Epithelial cell of esophagus (primary cell): ENCODE data around the gene KCNMA1.

Experiments
- DNase-seq: peaks from one replicate; pipeline ENCODE4 v3.0.0; 2010; ENCODE audit warnings: low read depth
- H3K4me3 ChIP-seq: 2 replicates; pipeline ENCODE4 v1.5.1; 2011; ENCODE audit warnings: mild to moderate bottlenecking, low read length, control low read depth
- TF ChIP-seq, protein P1 (sequence below): IDR thresholded peaks from 2 replicates; pipeline ENCODE4 v1.5.1; 2011; ENCODE audit warnings: low read depth, mild to moderate bottlenecking, low read length, control low read depth, inconsistent platforms; ENCODE audit not compliant: insufficient read depth; ENCODE audit errors: missing control alignments

The KCNMA1 gene

GRCh38 chr10:76916536-76916935 lies 721.1 kb downstream of the KCNMA1 start:
- TF ChIP-seq, protein P1, sequence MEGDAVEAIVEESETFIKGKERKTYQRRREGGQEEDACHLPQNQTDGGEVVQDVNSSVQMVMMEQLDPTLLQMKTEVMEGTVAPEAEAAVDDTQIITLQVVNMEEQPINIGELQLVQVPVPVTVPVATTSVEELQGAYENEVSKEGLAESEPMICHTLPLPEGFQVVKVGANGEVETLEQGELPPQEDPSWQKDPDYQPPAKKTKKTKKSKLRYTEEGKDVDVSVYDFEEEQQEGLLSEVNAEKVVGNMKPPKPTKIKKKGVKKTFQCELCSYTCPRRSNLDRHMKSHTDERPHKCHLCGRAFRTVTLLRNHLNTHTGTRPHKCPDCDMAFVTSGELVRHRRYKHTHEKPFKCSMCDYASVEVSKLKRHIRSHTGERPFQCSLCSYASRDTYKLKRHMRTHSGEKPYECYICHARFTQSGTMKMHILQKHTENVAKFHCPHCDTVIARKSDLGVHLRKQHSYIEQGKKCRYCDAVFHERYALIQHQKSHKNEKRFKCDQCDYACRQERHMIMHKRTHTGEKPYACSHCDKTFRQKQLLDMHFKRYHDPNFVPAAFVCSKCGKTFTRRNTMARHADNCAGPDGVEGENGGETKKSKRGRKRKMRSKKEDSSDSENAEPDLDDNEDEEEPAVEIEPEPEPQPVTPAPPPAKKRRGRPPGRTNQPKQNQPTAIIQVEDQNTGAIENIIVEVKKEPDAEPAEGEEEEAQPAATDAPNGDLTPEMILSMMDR = no peak
- no peak overlapping the region for H3K4me3 ChIP-seq
- peak; percentile 14 for DNase-seq

DNA sequence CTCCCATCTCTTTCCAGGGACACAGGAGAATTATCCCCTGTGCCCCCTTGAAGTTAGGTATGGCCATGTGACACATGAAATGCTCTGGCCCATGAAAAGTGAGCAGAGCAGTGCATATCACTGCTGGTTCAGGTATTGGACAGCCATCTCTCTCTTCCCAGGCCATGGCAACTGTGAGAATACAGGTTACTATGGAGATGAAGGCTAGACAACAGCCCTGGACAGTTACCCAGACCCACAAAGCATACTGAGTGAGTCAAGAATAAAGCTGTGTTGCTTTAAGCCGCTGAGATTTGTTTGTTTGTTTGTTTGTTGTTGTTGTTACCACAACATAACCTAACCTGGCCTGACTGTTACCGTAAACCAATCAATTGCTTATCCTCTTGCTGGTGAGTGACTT lies 722.3 kb downstream of the KCNMA1 start:
- DNase-seq = no peak
- TF ChIP-seq, protein P1 = no peak
- no peak overlapping the region for H3K4me3 ChIP-seq

GRCh38 chr10:76911184-76911583 lies 726.4 kb downstream of the KCNMA1 start:
- no peak overlapping the region for H3K4me3 ChIP-seq
- DNase-seq = no peak
- TF ChIP-seq, protein P1 = no peak

DNA sequence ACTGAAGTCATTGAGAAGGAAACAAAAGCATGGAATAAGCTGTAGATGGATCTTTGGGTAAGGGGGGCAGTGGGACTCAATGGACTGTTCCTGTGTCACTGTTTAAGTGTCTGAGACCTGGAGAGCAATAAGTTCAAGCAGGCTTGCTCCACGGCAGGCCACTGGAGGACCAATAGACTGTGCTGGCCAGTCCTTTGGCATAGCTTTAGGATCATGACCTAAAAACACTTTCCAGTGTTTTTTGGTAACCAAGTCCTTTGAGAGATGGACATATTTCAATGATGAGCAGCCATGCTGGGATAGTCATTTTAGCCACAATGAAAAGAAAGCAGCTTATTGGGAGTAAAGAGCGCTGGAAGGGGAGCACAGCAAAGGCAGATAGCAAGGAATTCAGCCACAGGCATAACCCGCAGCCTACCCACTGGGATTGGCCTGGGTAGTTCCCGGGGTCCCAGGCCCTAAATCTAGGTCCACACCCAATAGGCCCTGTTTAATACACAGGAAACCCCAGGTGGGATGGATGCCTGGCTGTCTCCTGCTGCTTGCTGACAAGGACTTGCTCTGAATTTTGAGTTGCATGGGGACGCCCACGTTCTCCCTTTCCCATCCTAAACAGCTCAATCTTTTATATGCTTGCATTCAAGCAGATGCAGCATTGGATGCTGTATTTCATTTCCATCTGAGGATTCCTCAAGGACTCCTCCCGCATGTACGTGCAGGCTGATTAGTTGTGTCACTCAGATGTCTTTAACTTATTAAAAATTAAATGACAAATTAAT lies 727.2 kb downstream of the KCNMA1 start:
- TF ChIP-seq, protein P1 = no peak
- no peak overlapping the region for H3K4me3 ChIP-seq
- no peak for DNase-seq

GRCh38 chr10:76906256-76906655 lies 731.4 kb downstream of the KCNMA1 start:
- TF ChIP-seq, protein P1 = no peak
- H3K4me3 ChIP-seq = no peak overlapping the region
- DNase-seq = no peak

GRCh38 chr10:76905251-76905650 lies 732.4 kb downstream of the KCNMA1 start:
- no peak overlapping the region for H3K4me3 ChIP-seq

More at GRCh38 chr10:76905251-76905650, 732.4 kb downstream of the KCNMA1 start:
- TF ChIP-seq, protein P1 = no peak
- no peak for DNase-seq
